Measurements from ENCODE around the gene C1QC.
A peak's percentile ranks its signal among the peaks of the same experiment; 100 is the strongest.

C1QC gene

GRCh38 chr1:22619798-22620197 is 23.6 kb upstream of the C1QC start:
- DNase-seq (ENCODE audit: low spot score) = no peak

GRCh38 chr1:22621761-22622160 is 21.7 kb upstream of the C1QC start:
- DNase-seq (ENCODE audit: low spot score) = no peak

GRCh38 chr1:22625262-22625925 is 18.0 kb upstream of the C1QC start:
- no peak for DNase-seq (ENCODE audit: low spot score)

- no peak for DNase-seq (ENCODE audit: low spot score)
These were observed 16.9 kb upstream of the C1QC start for GRCh38 chr1:22626237-22627157.

- DNase-seq (ENCODE audit: low spot score) = no peak
These were observed 16.1 kb upstream of the C1QC start for GRCh38 chr1:22627331-22627730.

GRCh38 chr1:22628698-22629444 is 14.6 kb upstream of the C1QC start:
- DNase-seq (ENCODE audit: low spot score) = no peak

GRCh38 chr1:22629886-22630285 is 13.5 kb upstream of the C1QC start:
- DNase-seq (ENCODE audit: low spot score) = no peak

GRCh38 chr1:22633697-22634463 is 9.6 kb upstream of the C1QC start:
- no peak for DNase-seq (ENCODE audit: low spot score)

- DNase-seq (ENCODE audit: low spot score) = no peak
These were observed 8.0 kb upstream of the C1QC start for GRCh38 chr1:22635436-22635835.

GRCh38 chr1:22636353-22636752 is 7.1 kb upstream of the C1QC start, which contains the start of gene C1QA:
C1QA (plus strand) TSS chr1:22636628; CDS start chr1:22637617, 989 bp downstream.
- no peak for DNase-seq (ENCODE audit: low spot score)

- DNase-seq (ENCODE audit: low spot score) = no peak
These were observed 6.5 kb upstream of the C1QC start for GRCh38 chr1:22636927-22637326.

- DNase-seq (ENCODE audit: low spot score) = no peak
These were observed 5.5 kb upstream of the C1QC start for GRCh38 chr1:22637907-22638445.

GRCh38 chr1:22638476-22639234 is 4.8 kb upstream of the C1QC start:
- DNase-seq (ENCODE audit: low spot score) = no peak

GRCh38 chr1:22639286-22639685 is 4.1 kb upstream of the C1QC start:
- DNase-seq (ENCODE audit: low spot score) = no peak

GRCh38 chr1:22641247-22641646 is 2.2 kb upstream of the C1QC start:
- DNase-seq (ENCODE audit: low spot score) = no peak

GRCh38 chr1:22641906-22642636 is 1.4 kb upstream of the C1QC start:
- DNase-seq (ENCODE audit: low spot score) = peak; percentile 25

- DNase-seq (ENCODE audit: low spot score) = no peak
These were observed 495 bp downstream of the C1QC start for GRCh38 chr1:22643928-22644327.

GRCh38 chr1:22645931-22646330 is 2.5 kb downstream of the C1QC start:
- no peak for DNase-seq (ENCODE audit: low spot score)

GRCh38 chr1:22646384-22646783 is 3.0 kb downstream of the C1QC start:
- no peak for DNase-seq (ENCODE audit: low spot score)

GRCh38 chr1:22650089-22650693 is 6.8 kb downstream of the C1QC start:
- DNase-seq (ENCODE audit: low spot score) = no peak

All from SW480 (cell line).